GM21619 (cell line): ENCODE data around the gene GPC5.

Source experiments
- ATAC-seq: cut with Tn5 transposase; IDR thresholded peaks from one replicate; pipeline ENCODE4 v1.9.1; 2021; ENCODE audit not compliant: unreplicated experiment

Gene GPC5

GRCh38 chr13:91586609-91587008 lies 188.2 kb downstream of the GPC5 start:
- no peak for ATAC-seq

- ATAC-seq, result no peak
These were observed 190.1 kb downstream of the GPC5 start for GRCh38 chr13:91588541-91588940.

- no peak for ATAC-seq
These were observed 193.9 kb downstream of the GPC5 start for GRCh38 chr13:91592056-91593014.

- ATAC-seq, result no peak
These were observed 195.0 kb downstream of the GPC5 start for GRCh38 chr13:91593456-91593855.

GRCh38 chr13:91594061-91594460 lies 195.6 kb downstream of the GPC5 start:
- no peak for ATAC-seq

GRCh38 chr13:91595677-91596076 lies 197.3 kb downstream of the GPC5 start:
- ATAC-seq, result no peak

GRCh38 chr13:91596842-91597241 lies 198.4 kb downstream of the GPC5 start:
- ATAC-seq, result no peak

- ATAC-seq, result no peak
These were observed 200.2 kb downstream of the GPC5 start for GRCh38 chr13:91598655-91599054.

GRCh38 chr13:91601273-91601672 lies 202.9 kb downstream of the GPC5 start:
- ATAC-seq, result no peak

- no peak for ATAC-seq
These were observed 203.4 kb downstream of the GPC5 start for GRCh38 chr13:91601807-91602206.

- no peak for ATAC-seq
These were observed 210.9 kb downstream of the GPC5 start for GRCh38 chr13:91609353-91609752.

GRCh38 chr13:91618315-91618714 lies 219.9 kb downstream of the GPC5 start:
- ATAC-seq, result no peak

GRCh38 chr13:91620670-91621141 lies 222.3 kb downstream of the GPC5 start:
- no peak for ATAC-seq

- ATAC-seq, result no peak
These were observed 222.7 kb downstream of the GPC5 start for GRCh38 chr13:91621161-91621560.

GRCh38 chr13:91621963-91622362 lies 223.5 kb downstream of the GPC5 start:
- ATAC-seq, result no peak

- ATAC-seq, result no peak
These were observed 224.5 kb downstream of the GPC5 start for GRCh38 chr13:91622778-91623550.

- no peak for ATAC-seq
These were observed 229.7 kb downstream of the GPC5 start for GRCh38 chr13:91627952-91628739.

GRCh38 chr13:91630946-91631345 lies 232.5 kb downstream of the GPC5 start:
- ATAC-seq, result no peak

GRCh38 chr13:91632086-91632485 lies 233.7 kb downstream of the GPC5 start:
- no peak for ATAC-seq

GRCh38 chr13:91639330-91639729 lies 240.9 kb downstream of the GPC5 start:
- ATAC-seq, result no peak

- no peak for ATAC-seq
These were observed 245.0 kb downstream of the GPC5 start for GRCh38 chr13:91643394-91643793.
